D721Med (cell line): ENCODE measurements around the gene EEFSEC.

ENCODE experiments used
- DNase-seq: peaks from one replicate; pipeline ENCODE4 v3.0.0; 2011; ENCODE audit warnings: low spot score; ENCODE audit not compliant: insufficient read length
- FAIRE-seq: peaks from 2 replicates; lab custom pipeline; 2011; peaks lifted over from hg19 to GRCh38; lab: Jason Lieb, UNC
- TF ChIP-seq, protein P1 (sequence below): IDR thresholded peaks from 2 replicates; pipeline ENCODE4 v1.5.1; 2012; ENCODE audit warnings: mild to moderate bottlenecking, control low read depth; ENCODE audit not compliant: insufficient read depth; ENCODE audit errors: missing control alignments

The EEFSEC gene

DNA sequence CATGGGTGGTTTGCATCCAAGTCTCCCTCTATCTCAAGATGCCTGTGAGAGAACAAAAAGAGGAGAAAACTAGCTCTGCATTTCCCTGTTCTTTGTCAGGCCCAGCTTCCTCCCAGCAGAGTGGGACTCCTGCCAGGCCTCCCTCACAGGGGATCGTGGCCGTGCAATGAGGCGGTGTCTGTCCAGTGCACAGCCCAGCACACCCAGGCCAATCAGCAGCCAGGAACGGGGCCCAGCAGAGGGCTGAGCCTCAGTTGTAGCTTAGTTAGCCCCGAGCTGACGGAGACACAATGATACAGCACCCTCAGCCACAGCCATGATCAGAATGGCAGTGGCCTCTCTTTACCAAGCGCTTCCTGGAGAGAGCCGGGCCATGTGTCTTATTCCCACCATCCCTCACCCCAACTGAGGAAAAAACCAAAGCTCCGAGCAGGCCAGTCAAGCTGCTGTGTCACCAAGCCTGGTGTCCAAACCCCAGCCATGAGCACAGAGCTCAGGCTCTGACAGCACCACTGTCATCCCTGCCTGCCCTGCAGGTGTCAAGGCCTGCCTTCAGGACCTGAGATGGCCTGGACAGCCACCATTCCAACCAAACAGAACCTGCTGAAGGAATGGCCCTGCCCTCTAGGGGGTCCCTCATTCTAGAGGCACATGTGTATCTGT lies 242.3 kb downstream of the EEFSEC start:
- FAIRE-seq, result no peak
- no peak for DNase-seq

GRCh38 chr3:128397484-128397883 lies 244.2 kb downstream of the EEFSEC start:
- TF ChIP-seq, protein P1, sequence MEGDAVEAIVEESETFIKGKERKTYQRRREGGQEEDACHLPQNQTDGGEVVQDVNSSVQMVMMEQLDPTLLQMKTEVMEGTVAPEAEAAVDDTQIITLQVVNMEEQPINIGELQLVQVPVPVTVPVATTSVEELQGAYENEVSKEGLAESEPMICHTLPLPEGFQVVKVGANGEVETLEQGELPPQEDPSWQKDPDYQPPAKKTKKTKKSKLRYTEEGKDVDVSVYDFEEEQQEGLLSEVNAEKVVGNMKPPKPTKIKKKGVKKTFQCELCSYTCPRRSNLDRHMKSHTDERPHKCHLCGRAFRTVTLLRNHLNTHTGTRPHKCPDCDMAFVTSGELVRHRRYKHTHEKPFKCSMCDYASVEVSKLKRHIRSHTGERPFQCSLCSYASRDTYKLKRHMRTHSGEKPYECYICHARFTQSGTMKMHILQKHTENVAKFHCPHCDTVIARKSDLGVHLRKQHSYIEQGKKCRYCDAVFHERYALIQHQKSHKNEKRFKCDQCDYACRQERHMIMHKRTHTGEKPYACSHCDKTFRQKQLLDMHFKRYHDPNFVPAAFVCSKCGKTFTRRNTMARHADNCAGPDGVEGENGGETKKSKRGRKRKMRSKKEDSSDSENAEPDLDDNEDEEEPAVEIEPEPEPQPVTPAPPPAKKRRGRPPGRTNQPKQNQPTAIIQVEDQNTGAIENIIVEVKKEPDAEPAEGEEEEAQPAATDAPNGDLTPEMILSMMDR, result no peak
- FAIRE-seq (no peak), DNase-seq (no peak)

More for the DNA sequence above, 242.3 kb downstream of the EEFSEC start:
- TF ChIP-seq, protein P1, result no peak

- DNase-seq (no peak), FAIRE-seq (no peak)
- TF ChIP-seq, protein P1, result no peak
Measured at GRCh38 chr3:128398586-128398985, 245.3 kb downstream of the EEFSEC start.

- DNase-seq, result peak; percentile 80
- no peak for FAIRE-seq
- TF ChIP-seq, protein P1, result no peak
Measured at GRCh38 chr3:128399221-128399915, 246.1 kb downstream of the EEFSEC start.

DNA sequence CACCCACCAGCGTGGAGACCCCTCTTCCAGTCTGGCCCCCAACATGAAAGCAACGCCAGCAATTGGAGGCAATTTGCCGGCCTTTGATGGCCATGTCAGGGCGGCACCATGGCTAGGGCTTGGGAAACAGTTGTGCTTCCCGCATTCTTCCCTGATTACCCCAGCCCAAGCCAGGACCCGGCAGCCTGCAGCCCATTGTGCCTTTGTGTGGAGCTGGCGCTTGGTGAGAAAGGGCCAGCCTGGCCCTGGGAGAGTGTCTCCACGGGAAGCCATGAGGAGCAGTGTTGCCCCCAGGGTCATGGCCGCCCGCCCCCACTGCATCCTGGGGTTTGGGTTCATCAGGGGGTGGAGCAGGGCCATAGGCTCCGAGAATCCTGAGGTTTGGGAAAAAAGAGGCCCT lies 247.4 kb downstream of the EEFSEC start:
- FAIRE-seq (no peak), DNase-seq (no peak)
- TF ChIP-seq, protein P1, result no peak

DNA sequence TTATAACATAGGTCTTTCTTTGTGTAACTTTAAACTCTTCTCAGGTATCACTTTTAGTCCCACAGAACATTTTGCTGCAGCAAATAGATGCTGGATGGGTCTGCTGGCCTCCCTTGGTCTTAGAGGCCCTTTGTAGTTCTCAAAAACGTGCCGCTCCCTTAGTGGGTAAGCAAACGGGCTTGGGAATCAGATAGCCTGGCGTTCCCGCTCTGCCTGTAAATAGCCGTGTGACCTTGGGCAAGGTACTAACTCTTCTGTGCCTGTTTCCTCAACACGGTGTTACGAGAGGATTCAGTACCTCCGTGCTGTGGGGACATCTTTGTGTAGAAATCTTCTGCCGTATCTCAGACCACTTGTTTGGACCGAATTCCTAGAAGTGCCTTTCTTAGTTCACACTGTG lies 249.0 kb downstream of the EEFSEC start:
- TF ChIP-seq, protein P1, result no peak
- DNase-seq, result no peak
- FAIRE-seq, result no peak

DNA sequence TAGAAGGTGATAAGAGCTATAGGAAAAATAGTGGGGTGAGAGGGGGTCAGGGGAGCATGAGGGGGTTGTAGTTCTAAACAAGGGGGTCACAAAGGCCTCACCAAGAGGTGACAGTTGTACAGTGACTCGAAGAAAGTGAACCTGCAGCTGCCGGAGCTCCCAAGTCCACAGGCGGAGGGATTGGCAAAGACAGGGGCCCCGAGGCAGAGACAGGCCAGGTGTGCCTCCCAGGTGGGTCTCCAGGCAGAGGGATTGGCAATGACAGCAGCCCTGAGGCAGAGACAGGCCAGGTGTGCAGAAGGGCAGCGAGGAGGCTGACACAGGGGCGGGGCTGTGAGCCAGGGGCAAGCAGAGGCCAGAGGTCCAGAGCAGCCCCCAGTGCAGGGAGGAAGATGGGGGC lies 249.7 kb downstream of the EEFSEC start:
- no peak for DNase-seq
- no peak for FAIRE-seq
- TF ChIP-seq, protein P1, result no peak
